ENCODE measurements around the gene PLS1.
"Not testable (repeated sequence)": the region's sequence is repeated elsewhere in the genome, so short reads cannot be mapped to it uniquely, and the experiment has no call there.

The PLS1 gene

DNA sequence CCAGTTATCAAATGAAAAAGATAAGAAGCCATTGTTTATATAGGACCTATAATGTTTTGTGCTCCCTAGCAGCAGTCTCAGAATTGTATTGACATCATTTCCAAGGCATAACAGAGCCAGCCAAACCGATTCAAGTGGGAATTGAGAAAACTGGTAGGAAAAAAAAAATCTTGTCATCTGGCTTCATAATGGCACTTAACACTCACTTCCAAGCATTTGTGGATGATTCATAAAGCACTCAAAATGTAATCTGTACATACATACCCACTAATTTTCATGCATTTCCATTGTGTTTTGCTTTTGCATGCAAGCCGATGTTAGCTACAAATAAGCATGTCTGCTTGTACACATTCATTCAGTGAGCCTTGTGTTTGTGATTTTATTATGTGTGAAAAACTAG lies 109.0 kb downstream of the PLS1 start:
- no peak for ATAC-seq

- ATAC-seq = no peak
Observed at GRCh38 chr3:142706321-142707127, 110.3 kb downstream of the PLS1 start.

DNA sequence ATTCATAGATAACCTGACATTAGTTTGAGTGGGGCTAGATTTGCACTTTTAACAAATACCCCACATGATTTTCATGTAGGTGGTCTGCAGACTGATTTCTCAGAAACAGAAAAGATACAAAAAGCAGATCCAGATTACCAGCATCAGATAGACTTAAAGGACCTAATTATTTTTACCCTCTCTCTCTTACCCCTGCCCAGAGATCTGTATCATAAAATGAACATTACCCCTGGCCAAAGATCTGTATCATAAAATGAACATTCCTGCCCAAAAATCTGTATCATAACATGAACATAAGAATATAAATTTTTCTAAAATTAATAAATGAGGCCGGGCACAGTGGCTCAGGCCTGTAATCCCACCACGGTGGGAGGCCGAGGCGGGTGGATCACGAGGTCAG lies 113.0 kb downstream of the PLS1 start:
- ATAC-seq = no peak

DNA sequence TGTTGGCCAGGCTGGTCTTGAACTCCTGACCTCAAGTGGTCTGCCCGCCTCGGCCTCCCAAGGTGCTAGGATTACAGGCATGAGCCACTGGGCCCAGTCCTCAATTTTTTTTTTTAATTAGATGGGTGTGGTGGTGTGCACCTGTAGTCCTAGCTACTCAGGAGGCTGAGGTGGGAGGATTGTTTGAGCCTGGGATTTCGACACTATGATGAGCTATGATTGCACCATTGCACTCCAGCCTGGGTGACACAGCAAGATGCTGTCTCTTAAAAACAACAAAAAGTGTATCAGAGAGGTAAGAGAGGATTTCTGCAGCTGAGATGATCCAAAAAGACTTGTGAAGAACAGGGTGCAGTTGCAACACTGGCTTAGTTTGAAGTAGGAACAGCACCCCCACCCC lies 118.7 kb downstream of the PLS1 start:
- ATAC-seq = not testable (repeated sequence)

- ATAC-seq = no peak
Observed at GRCh38 chr3:142716102-142716501, 119.9 kb downstream of the PLS1 start.

DNA sequence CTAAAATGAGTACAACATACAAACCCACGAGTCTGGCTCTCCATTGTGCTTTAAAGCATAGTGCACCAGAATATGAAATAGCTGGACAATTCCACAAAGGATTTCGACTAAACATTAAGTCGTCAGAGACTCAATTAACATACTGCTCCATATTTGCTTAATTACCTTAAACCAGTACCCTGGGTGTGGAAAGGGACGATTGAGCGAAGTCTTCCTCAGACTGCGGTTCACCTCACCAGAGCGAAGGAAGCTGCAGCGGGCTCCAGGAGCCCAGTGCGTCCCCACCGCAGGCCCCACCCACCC lies 127.4 kb downstream of the PLS1 start:
- no peak for ATAC-seq

DNA sequence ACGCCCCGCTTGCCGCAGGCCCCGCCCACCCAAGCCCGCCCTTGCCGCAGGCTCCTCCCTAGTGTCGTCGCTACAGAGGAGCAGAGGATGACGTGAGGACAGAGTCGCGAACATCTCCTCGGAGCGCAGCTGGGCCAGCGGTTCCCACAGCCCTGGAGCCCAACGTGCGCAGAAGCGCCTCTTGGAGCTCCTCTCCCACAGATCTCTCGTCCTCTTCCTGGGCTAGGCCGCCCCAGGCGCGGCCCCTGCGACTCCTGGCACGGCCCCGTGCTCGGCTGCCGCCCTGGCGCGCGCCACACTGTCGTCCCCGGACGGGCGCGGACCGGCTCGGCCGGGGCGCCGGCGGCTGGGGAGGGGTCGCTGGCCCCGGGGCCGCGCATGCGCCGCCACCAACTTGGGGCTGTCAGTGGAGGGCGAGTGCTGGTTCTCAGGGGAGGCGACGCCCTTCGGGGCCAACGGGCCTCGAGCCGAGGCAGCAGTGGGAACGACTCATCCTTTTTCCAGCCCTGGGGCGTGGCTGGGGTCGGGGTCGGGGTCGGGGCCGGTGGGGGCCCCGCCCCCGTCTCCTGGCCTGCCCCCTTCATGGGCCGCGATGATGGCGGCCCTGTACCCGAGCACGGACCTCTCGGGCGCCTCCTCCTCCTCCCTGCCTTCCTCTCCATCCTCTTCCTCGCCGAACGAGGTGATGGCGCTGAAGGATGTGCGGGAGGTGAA lies 127.9 kb downstream of the PLS1 start, which contains the start of gene TRPC1:
TSS of gene TRPC1 (plus strand) at position 67 of the 714 bp plus-strand sequence. CDS start at position 593, 526 bp downstream.
- ATAC-seq = peak; percentile 97 to 98

DNA sequence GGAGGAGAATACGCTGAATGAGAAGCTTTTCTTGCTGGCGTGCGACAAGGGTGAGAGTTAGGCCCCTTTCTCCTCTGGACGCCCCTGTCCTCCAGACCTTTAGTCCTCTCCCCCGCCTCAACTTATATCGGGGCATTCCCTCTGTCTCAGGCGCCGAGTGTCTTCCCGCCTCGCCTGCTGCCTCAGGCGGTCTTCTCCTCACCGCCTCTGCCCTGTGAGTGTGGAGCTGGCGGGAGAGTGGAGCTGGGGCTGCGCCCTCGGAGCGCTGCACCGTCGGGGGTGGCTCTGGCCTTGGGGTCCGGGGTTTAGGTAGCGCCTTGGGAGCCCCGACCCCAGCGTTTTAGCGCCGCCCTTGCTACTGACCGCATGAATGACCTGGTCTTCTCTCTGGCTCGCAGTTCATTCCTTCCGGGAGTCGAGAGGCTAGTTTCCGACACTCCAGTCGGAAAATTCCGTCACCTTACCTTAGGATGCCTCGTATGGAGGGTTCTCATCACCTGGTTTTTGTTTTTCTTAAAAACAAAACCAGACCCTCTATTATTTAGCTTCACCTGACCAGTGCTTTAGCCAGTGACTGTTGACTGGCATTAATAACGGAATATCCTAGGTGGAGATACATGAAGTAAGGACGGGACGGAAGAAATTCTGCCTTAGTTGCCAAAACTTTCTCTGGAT lies 128.6 kb downstream of the PLS1 start:
- ATAC-seq = no peak

DNA sequence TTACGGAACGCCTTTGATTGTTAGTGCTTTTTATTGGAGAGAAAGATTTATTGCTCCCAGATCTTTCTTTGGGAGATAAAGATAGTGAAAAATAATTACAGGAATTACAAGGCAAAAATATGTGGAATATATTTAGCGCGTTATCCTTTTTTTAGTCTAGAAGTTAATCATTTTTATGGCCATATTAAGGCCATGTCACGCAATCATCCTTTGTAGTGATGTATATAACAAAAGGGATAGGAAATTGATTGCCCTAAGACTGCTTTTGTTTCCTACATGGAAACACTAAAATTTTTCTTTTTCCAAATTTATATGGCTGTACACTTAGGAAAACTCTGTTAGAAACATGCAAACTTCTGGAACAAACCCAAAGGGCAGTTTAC lies 129.2 kb downstream of the PLS1 start:
- ATAC-seq = no peak

GRCh38 chr3:142726017-142726416 lies 129.8 kb downstream of the PLS1 start:
- ATAC-seq = no peak

DNA sequence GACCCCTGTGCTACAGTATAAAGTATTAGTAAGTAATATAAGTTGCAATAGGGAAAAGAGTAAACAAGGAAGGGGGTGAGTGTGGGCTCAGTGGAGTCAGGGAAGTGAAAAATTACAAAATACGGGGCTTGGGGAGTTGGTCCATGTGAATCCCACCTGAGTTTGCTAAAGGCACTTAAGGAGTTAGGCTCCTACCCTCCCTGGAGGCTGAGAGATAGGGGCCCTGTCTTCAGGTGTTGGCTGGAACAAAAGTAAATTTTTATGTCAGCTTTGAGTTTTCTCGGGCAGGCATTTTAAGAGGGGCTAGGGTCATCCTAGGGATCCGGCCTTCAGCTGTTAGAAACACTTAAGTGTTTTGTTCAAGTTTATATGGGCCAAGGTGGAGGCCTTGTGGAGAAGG lies 135.9 kb downstream of the PLS1 start:
- no peak for ATAC-seq

GRCh38 chr3:142734834-142735233 lies 138.6 kb downstream of the PLS1 start:
- ATAC-seq = no peak

DNA sequence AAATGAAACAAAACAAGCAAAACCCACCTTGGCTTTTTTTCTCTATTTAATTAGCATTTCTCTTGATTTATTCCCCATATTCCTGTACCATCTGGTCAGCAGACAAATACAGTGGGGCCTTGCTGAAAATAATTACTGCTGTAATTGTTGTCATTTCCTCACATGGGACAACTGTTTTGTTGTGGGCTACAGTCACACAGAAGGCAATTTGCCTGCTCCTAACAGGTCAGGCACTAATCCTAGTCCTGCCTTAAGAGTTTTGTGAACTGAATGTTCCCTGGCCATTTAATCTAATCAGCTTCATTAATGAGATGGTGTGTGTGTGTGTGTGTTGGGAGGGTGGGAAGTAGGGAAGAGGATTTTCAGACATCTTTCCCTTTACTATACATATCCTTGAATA lies 139.3 kb downstream of the PLS1 start:
- ATAC-seq = no peak

DNA sequence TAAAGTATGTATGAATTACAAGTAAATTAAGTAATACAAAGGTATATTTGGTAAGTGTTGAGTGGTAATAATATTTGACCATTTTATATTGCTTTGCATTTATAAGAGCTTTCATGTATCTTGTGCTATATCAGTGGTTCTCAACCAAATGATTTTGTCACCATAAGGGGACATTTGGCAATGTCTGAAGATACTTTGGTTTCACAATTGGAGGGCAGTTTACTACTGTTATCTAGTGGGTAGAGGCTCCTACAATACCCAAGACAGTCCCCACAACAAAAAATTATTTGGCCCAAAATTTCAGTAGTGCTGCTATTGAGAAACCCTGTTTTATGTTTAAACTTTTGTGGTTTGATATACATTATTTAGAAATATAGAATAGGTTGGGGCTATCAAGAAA lies 142.2 kb downstream of the PLS1 start:
- ATAC-seq = no peak

DNA sequence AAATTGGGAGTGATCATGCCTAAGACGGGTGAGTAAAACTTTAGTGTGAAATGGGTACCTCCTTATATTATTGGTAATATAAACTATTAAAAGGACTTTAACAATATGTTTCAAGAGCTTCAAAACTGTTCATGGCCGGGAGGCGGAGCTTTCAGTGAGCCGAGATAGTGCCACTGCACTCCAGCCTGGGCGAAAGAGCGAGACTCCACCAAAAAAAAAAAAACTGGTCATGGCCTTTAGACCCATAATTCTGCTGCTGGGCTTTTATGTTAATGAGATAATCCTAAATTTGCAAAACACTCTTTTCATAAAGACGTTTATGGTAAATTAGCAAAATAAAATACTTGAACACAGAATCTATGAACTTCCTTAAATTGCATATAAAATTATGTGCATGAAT lies 150.5 kb downstream of the PLS1 start:
- ATAC-seq = no peak

DNA sequence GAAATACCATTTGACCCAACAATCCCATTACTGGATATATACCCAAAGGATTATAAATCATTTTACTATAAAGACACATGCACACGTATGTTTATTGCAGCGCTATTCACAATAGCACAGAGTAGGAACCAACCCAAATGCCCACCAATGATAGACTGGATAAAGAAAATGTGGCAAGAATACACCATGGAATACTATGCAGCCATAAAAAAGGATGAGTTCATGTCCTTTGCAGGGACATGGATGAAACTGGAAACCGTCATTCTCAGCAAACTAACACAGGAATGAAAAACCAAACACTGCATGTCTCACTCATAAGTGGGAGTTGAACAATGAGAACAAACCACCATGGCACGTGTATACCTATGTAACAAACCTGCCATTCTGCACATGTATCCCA lies 154.3 kb downstream of the PLS1 start:
- ATAC-seq = not testable (repeated sequence)

- ATAC-seq = not testable (repeated sequence)
Observed at GRCh38 chr3:142752605-142753004, 156.4 kb downstream of the PLS1 start.

GRCh38 chr3:142754494-142754893 lies 158.3 kb downstream of the PLS1 start:
- ATAC-seq = no peak

Measured in activated CD4-positive, CD25-positive, alpha-beta regulatory T cell treated with anti-CD3 and anti-CD28 coated beads, Interleukin-2, amount 50 U/mL, for 24 hours (primary cell).